Thymus (tissue), 11 donors: ENCODE results near the gene POLK. TPM values are rescaled to one million over a fixed set of nuclear protein-coding genes. Genes with fewer than 3 reads are reported as not detected.

Experiments used
- DNase-seq, 9 donors: peaks; one replicate each; pipeline ENCODE4 v3.0.0-alpha.2; 2013; ENCODE audit warnings: low spot score in 9 of 9, low read depth in 6 of 9, missing footprints in 1 of 9
- H3K27ac ChIP-seq, 2 donors: one replicate each; pipeline ENCODE4 v1.5.1; 2013; ENCODE audit warnings: control low read depth in 1 of 2, low read depth in 1 of 2, low read length in 1 of 2, mild to moderate bottlenecking in 1 of 2, moderate library complexity in 1 of 2
- H3K27me3 ChIP-seq, 2 donors: one replicate each; pipeline ENCODE4 v1.5.1; 2013; ENCODE audit warnings: low read length in 1 of 2; ENCODE audit not compliant: control insufficient read depth in 2 of 2, insufficient read depth in 1 of 2
- H3K36me3 ChIP-seq, 2 donors: one replicate each; pipeline ENCODE4 v1.5.1; 2013; ENCODE audit warnings: low read length in 1 of 2, mild to moderate bottlenecking in 1 of 2, moderate library complexity in 1 of 2; ENCODE audit not compliant: control insufficient read depth in 2 of 2, insufficient read depth in 2 of 2
- H3K4me1 ChIP-seq, 2 donors: one replicate each; pipeline ENCODE4 v1.5.1; 2013; ENCODE audit warnings: low read length in 2 of 2; ENCODE audit not compliant: control insufficient read depth in 2 of 2, insufficient read depth in 2 of 2
- H3K4me3 ChIP-seq, 2 donors: one replicate each; pipeline ENCODE4 v1.5.1; 2013; ENCODE audit warnings: low read length in 2 of 2, control low read depth in 1 of 2, mild to moderate bottlenecking in 1 of 2
- H3K9me3 ChIP-seq, 2 donors: one replicate each; pipeline ENCODE4 v1.5.1; 2013; ENCODE audit warnings: low read length in 1 of 2, mild to moderate bottlenecking in 1 of 2; ENCODE audit not compliant: control insufficient read depth in 2 of 2, insufficient read depth in 1 of 2
- WGBS: extraction: QIAGEN DNeasy Blood & Tissue Kit; methylation state at CpG from one replicate; pipeline ENCODE4 v1.1.7; 2013; 5-methylcytosine and 5-hydroxymethylcytosine counted together
- polyA plus RNA-seq: library from polyadenylated mRNA; stranded (reverse); fragments of 200-250 nt; gene quantifications from one replicate; pipeline ENCODE4 v1.2.3, GENCODE V29; 2013
- total RNA-seq: library from RNA; stranded (reverse); fragments of 120-200 nt; gene quantifications from one replicate; pipeline ENCODE4 v1.2.4, GENCODE V29; 2013
- donor health status: healthy.

Gene POLK
- total and polyA plus RNA-seq, 2 donors, result 10.2 to 23.1 TPM

GRCh38 chr5:75519761-75520160 lies 8.1 kb downstream of the POLK start:
- Histone ChIP-seq H3K27me3 (no peaks in the 10 kb centered on the region), H3K4me1 (no peaks in the 10 kb centered on the region), H3K36me3 (peaks cover 0 to 7% of the 10 kb centered on the region in 2 donors), H3K9me3 (peaks cover 2 to 6% of the 10 kb centered on the region in 2 donors), H3K27ac (no peak overlapping the region), H3K4me3 (no peak overlapping the region)
- WGBS, result 94% methylated on average over 1 of the region's 1 CpG
- no peak for DNase-seq

- no peak for DNase-seq
- H3K27ac ChIP-seq, result no peak overlapping the region
- 98% methylated on average over 2 of the region's 2 CpGs for WGBS
- peaks cover 2 to 6% of the 10 kb centered on the region in 2 donors for H3K9me3 ChIP-seq
- H3K4me3 ChIP-seq, result no peak overlapping the region
- no peaks in the 10 kb centered on the region for H3K27me3 ChIP-seq
- no peaks in the 10 kb centered on the region for H3K4me1 ChIP-seq
- H3K36me3 ChIP-seq, result peaks cover 0 to 7% of the 10 kb centered on the region in 2 donors
Measured at GRCh38 chr5:75521195-75521594, 9.5 kb downstream of the POLK start.

DNA sequence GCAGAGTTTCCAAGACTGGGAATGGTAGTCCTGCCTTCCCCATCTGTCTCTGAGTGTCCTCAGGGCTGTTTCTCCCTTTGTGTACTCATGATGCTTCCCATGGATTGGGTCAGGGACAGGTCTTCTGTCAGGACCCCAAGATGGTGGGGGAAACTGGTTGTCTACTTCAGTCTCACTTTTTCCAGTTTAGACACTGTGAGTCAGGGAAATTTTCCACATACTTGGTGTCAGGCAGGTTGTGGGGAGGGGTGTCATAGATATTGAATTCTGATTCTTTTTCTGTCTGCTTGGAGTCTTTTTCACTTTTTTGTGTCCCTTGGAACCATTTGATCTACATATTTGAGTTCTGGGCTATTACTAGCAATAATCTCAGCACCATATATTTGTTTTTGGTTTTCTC lies 10.3 kb downstream of the POLK start:
- Histone ChIP-seq H3K27ac (no peak overlapping the region), H3K27me3 (no peaks in the 10 kb centered on the region), H3K9me3 (peaks cover 2 to 6% of the 10 kb centered on the region in 2 donors), H3K4me3 (no peak overlapping the region), H3K4me1 (no peaks in the 10 kb centered on the region), H3K36me3 (peaks cover 0 to 7% of the 10 kb centered on the region in 2 donors)
- no peak for DNase-seq

GRCh38 chr5:75522542-75522941 lies 10.9 kb downstream of the POLK start:
- no peak for DNase-seq
- WGBS, result 99% methylated on average over 1 of the region's 1 CpG

DNA sequence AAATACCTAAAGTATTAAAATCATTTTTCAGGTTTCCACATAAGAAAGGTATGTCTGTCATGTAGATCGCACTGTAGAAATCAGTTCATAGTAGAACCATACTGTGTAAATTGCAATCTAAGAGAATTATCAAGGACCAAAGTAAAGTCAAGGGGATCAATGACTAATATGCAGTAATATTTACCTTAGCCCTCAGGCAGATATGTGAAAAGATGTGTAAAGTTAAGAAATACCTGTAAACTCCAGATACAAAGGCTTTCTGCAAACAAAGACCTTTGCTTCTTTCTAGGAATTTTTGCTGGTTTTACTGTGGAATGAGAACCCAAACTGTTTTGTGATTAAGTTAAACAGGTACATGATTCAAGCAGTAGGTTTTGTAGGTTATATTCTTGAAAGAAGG lies 11.6 kb downstream of the POLK start:
- no peak for DNase-seq
- Histone ChIP-seq H3K4me3 (no peak overlapping the region), H3K27ac (no peak overlapping the region), H3K9me3 (peaks cover 2 to 6% of the 10 kb centered on the region in 2 donors), H3K4me1 (no peaks in the 10 kb centered on the region), H3K27me3 (no peaks in the 10 kb centered on the region), H3K36me3 (peaks cover 0 to 7% of the 10 kb centered on the region in 2 donors)
- 100% methylated on average over 1 of the region's 1 CpG for WGBS

More at GRCh38 chr5:75522542-75522941, 10.9 kb downstream of the POLK start:
- Histone ChIP-seq H3K4me1 (no peaks in the 10 kb centered on the region), H3K9me3 (peaks cover 2 to 6% of the 10 kb centered on the region in 2 donors), H3K4me3 (no peak overlapping the region), H3K36me3 (peaks cover 0 to 7% of the 10 kb centered on the region in 2 donors), H3K27ac (no peak overlapping the region), H3K27me3 (no peaks in the 10 kb centered on the region)

GRCh38 chr5:75524071-75524470 lies 12.4 kb downstream of the POLK start:
- Histone ChIP-seq H3K9me3 (peaks cover 2 to 6% of the 10 kb centered on the region in 2 donors), H3K4me3 (no peak overlapping the region), H3K27me3 (no peaks in the 10 kb centered on the region), H3K4me1 (no peaks in the 10 kb centered on the region), H3K27ac (no peak overlapping the region), H3K36me3 (peaks cover 0 to 7% of the 10 kb centered on the region in 2 donors)
- 79% methylated on average over 3 of the region's 3 CpGs for WGBS
- peak in 1 of 9 donors; percentile 18 for DNase-seq

- DNase-seq, result no peak
- Histone ChIP-seq H3K4me1 (no peaks in the 10 kb centered on the region), H3K9me3 (peaks cover 2 to 6% of the 10 kb centered on the region in 2 donors), H3K4me3 (no peak overlapping the region), H3K27ac (no peak overlapping the region), H3K36me3 (peaks cover 0 to 7% of the 10 kb centered on the region in 2 donors), H3K27me3 (no peaks in the 10 kb centered on the region)
- WGBS, result 98% methylated on average over 1 of the region's 1 CpG
Measured at GRCh38 chr5:75524591-75524990, 12.9 kb downstream of the POLK start.

DNA sequence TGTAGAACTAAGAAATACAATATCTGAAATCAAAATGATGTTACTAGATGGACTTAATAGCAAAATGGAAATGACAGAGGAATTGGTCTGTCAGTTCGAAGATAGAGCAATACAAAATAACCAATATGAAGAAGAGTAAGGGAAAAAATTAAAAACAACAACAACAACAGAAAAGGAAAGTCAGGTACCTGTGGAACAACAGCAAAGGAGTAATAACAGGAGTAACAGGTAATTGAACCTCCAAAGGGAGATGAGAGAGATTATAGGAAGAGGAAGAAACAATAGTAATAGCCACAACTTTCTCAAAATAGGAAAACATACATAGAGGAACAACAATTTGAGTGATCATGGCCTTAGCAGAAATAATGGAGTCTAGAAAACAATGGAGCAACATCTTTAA lies 13.7 kb downstream of the POLK start:
- H3K27ac ChIP-seq, result no peak overlapping the region
- H3K4me1 ChIP-seq, result no peaks in the 10 kb centered on the region
- H3K9me3 ChIP-seq, result peaks cover 2 to 6% of the 10 kb centered on the region in 2 donors
- H3K36me3 ChIP-seq, result peaks cover 0 to 7% of the 10 kb centered on the region in 2 donors
- no peak for DNase-seq
- no peaks in the 10 kb centered on the region for H3K27me3 ChIP-seq
- WGBS, result 99% methylated on average over 1 of the region's 1 CpG
- no peak overlapping the region for H3K4me3 ChIP-seq

DNA sequence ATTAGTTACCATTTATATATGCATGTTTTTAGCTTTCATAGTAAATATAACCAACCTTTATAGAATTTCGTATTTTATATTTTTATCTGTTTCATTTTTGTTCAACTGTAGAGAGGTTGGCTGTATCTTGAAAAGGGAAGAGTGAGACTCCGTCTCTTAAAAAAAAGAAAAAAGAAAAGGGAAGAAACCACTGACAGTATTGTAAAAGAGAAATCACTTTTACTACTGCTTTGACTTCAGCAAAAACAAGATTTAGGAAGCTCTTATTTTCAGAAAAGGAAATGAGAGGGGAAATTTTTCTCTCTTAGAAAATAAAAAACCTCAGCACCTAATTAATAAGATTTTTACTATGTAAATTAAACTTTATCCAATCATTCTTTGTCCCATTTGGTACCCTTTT lies 14.4 kb downstream of the POLK start:
- WGBS, result 52% methylated on average over 2 of the region's 2 CpGs
- H3K36me3 ChIP-seq, result peaks cover 0 to 2% of the 10 kb centered on the region in 2 donors

DNA sequence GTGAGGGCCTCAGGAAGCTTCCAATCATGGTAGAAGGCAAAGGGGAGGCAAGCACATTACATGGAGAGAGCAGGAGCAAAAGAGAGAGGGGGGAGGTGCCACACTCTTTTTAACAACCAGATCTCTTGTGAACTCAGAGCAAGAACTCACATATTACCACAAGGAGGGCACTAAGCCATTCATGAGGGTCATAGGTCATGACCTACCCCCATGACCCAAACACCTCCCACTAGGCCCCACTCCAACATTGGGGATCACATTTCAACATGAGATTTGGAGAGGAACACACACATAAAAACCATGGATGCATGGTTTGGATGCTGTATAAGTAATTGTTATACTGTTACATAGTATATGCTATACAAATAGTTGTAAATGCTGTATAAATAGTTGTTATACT lies 17.5 kb downstream of the POLK start:
- Histone ChIP-seq H3K4me1 (no peaks in the 10 kb centered on the region), H3K9me3 (no peaks in the 10 kb centered on the region), H3K36me3 (no peaks in the 10 kb centered on the region), H3K4me3 (no peak overlapping the region), H3K27me3 (no peaks in the 10 kb centered on the region), H3K27ac (no peak overlapping the region)
- DNase-seq, result no peak

More for the DNA sequence above, 14.4 kb downstream of the POLK start:
- Histone ChIP-seq H3K4me3 (no peak overlapping the region), H3K4me1 (no peaks in the 10 kb centered on the region), H3K27me3 (no peaks in the 10 kb centered on the region), H3K9me3 (peaks cover 2 to 6% of the 10 kb centered on the region in 2 donors), H3K27ac (no peak overlapping the region)
- no peak for DNase-seq
